HG02678 (cell line): ENCODE results near the gene IMPDH1.

ENCODE experiments used
- ATAC-seq: cut with Tn5 transposase; IDR thresholded peaks from one replicate; pipeline ENCODE4 v1.9.1; 2021; ENCODE audit warnings: mild to moderate bottlenecking, moderate library complexity; ENCODE audit not compliant: unreplicated experiment

The IMPDH1 gene

DNA sequence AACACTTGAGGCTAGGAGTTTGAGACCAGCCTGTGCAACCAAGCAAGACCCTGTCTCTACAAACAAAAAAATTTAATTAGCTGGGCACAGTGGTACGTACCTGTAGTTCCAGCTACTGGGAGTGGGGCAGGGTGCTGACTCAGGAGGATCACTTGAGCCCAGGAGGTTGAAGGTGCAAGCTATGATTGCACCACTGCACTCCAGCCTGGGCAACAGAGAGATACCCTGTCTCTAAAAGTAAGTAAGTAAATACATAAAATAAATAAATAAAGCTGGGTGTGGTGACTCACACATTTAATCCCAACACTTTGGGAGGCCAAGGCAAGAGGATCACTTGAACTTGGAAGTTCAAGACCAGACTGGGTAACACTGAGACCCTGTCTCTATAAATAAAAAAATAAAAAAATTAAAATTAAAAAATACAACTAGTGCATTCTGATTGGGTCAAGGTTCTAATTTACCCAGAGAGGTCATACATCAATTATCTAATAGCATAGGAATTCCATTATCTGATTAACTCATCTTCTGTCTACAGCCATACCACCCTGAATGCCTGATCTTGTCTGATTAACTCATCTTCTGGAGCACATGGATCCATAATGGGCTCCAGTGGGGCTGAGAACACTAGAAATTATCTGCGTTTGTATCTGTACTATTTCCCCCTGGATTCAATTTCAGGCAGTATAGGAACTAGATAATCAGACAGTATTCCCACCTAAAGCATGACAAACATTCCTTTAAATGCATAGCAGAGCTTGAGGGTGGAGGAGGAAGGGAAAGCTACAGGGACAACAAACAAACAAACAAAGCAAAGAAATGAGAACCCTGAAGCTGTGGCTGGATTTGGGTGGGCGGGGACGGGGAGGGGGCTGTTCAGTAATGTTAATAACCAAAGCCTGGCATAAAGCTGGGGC lies 24.9 kb upstream of the IMPDH1 start:
- ATAC-seq = no peak

DNA sequence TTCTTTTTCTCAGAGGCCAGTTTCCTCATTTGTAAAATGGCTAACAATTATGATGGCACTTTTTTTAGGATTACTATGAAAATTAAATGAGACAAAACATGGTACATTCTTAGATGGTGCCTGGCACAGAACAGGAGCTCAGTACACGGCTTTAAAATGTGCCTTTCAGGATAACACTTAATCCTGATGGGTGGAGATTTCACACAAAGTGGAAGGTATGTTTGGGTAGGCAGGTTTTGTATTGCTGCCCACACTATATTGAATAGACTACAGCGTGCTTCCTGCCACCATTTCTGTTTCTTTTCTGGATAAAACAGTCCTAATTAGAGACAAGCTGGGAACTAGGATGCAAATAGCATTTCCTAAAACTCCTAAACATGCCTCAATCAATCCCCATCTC lies 22.0 kb upstream of the IMPDH1 start:
- ATAC-seq = no peak

- ATAC-seq = no peak
These were observed 21.4 kb upstream of the IMPDH1 start for GRCh38 chr7:128431221-128431620.

DNA sequence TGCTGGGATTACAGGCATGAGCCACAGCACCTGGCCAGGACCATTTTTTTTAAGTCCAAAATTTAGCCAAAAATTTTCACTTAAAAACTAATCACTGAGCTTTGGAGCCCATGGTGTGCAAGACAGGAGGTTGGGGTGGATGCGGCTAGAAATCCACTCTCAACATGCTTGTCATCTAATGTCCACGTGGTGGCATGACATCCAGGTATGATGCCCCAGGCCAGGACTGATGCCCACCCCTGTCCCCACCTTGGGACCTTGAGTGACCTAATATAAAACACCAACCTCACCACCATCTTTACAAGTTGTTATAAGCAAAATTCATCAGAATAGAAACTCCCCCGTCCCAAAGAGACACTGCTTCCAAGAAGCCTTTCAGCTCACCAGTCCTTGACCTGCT lies 20.4 kb upstream of the IMPDH1 start:
- no peak for ATAC-seq

GRCh38 chr7:128427289-128427891 lies 17.6 kb upstream of the IMPDH1 start:
- no peak for ATAC-seq

- ATAC-seq = no peak
These were observed 16.1 kb upstream of the IMPDH1 start for GRCh38 chr7:128425850-128426249.

DNA sequence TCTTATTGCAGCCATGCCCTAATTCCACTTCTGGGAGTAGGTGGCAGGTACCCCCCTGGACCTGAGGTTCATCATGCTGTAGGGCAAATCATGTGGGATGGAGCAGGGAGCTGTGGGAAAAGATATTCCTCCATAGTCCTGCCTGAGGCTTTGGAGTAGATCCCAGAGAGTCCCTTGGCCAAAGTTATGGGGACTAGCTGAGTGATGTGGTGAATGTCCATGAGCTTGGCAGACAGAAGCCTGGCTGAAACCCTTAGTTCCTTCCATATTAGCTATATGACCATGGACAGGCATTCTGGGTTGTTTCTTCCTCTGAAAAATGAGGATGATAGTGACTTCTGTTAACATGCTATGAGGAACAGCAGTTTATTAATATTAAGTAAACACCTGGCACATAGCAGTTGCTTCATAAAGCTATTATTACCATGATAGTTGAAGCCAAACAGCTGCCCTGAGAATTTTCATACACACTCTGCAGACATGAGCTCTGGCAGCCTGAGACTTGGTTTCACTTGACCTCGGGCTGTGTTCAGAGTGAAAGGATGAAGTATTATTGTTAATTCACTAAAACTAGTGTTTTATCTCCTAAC lies 15.0 kb upstream of the IMPDH1 start:
- ATAC-seq = no peak

- ATAC-seq = no peak
These were observed 13.1 kb upstream of the IMPDH1 start for GRCh38 chr7:128422842-128423241.

DNA sequence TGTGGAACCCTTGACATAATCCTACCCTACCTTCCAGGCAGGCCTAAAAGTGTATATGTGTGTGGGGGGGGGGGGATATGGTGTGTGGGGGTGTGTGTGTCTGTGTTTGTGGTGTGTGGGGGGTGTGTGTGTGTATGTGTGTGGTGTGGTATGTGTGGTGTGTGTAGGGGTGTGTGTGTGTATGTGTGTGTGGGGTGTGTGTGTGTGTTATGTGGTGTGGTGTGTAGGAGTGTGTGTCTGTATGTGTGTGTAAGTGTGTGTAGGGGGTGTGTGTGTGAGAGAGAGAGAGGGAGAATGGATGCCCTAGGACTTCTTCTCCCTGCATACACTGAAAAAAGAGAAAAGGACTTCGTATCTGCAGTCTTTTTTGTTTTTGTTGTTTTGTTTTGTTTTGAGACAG lies 12.3 kb upstream of the IMPDH1 start:
- no peak for ATAC-seq

GRCh38 chr7:128421384-128421783 lies 11.6 kb upstream of the IMPDH1 start:
- no peak for ATAC-seq

GRCh38 chr7:128420773-128421172 lies 11.0 kb upstream of the IMPDH1 start:
- ATAC-seq = no peak

- ATAC-seq = no peak
These were observed 9.5 kb upstream of the IMPDH1 start for GRCh38 chr7:128419257-128419656.

- no peak for ATAC-seq
These were observed 7.3 kb upstream of the IMPDH1 start for GRCh38 chr7:128417071-128417470.

DNA sequence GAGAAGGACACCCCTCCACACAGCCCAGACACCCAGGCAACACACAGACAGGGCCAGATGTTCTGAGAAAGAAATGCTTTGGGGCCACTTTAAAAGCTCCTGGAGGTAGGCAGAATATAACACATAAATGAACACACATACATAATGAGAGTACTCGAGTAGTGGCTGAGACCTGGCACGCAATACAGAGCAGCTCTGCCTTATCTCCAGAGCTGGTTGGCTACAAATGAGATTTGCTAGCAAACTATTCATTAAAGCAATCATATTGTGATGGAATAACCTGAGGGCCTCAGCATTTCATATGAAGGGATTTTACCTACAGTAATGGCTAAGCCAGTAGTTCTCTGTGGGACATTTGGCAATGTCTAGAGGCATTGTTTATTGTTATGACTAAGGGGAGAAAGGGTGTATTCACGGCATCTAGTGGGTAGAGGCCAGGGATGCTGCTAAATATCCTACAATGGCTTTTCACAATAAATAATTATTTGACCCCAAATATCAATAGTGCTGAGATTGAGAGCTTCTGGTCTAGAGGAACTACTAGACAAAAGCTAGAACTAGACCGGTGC lies 5.5 kb upstream of the IMPDH1 start:
- no peak for ATAC-seq

DNA sequence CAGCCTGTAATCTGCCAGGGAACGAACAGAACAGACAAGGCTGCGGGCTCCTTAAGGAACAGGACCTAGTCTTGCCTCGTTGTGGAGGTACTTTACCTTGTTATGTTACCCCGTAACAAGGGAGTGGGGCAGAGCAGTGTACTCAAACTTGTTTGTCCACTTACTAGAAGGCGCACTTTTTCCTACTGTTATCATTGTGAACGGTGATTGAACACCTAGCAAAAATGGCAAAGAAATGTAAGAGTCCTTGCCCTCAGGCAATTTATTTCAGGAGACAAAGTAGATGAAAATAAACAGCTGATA lies 620 bp upstream of the IMPDH1 start:
- ATAC-seq = no peak

GRCh38 chr7:128408709-128409595 lies 830 bp downstream of the IMPDH1 start:
- no peak for ATAC-seq

- no peak for ATAC-seq
These were observed 1.8 kb downstream of the IMPDH1 start for GRCh38 chr7:128407751-128408708.

- ATAC-seq = no peak
These were observed 2.6 kb downstream of the IMPDH1 start for GRCh38 chr7:128407233-128407589.

DNA sequence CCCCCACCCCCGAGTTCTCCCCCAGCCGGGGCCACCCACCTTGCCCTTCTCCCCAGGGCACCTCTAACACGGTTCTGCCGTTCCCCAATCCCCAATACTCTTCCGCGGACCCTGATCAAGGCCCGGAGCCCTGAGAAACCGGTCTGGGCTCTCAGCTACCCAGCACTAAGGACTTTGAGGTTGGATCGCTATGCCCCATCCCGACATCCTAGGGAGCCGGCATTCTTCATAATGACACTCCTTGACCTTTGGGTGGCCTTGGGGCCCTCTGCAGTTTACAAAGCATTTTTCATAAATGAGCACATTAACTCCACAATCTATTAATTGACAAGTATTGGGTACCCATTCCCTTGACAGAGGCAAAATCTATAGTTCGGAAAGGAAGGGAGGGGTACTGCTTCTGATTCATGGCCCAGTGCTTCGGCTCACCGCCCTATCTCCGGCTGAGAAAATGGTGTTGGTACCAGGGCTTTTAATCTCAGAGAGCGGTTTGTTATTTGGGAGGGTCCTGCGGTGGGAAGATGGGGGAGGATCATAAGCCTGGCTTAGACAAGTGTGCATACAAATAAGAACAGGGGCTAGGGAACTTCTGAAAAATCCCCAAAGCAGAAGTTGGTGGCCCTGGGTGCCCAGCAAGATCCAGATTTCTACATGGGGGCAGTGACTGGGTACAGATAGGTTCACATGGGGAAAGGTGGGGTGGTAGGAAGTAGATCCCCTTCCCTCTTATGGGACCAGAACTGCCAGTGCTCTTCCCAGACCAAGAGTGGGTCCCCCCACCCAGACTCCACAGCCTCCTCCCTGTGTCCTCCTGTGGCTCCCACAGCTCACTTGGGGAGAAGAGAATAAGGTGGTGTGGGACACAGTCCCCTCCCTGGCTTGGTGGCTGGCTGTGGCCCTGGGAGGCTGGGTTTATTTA lies 3.2 kb downstream of the IMPDH1 start:
- no peak for ATAC-seq
